ENCODE results near the gene SHLD1.
A peak's percentile ranks its signal among the peaks of the same experiment; 100 is the strongest.
"Not testable (repeated sequence)": the region's sequence is repeated elsewhere in the genome, so short reads cannot be mapped to it uniquely, and the experiment has no call there.

Gene SHLD1

GRCh38 chr20:5749952-5750779 lies at the start of gene SHLD1:
SHLD1 (plus strand) TSS chr20:5750401; CDS start chr20:5772866, 22,465 bp downstream.
- peak; percentile 59 to 73 for DNase-seq (ENCODE audit: low read depth in 2 of 2)

GRCh38 chr20:5702339-5702738 lies 47.9 kb upstream of the SHLD1 start:
- DNase-seq (ENCODE audit: low read depth in 2 of 2): not testable (repeated sequence)

GRCh38 chr20:5703681-5704101 lies 46.5 kb upstream of the SHLD1 start:
- DNase-seq (ENCODE audit: low read depth in 2 of 2): no peak

- no peak for DNase-seq (ENCODE audit: low read depth in 2 of 2)
These were observed 44.4 kb upstream of the SHLD1 start for GRCh38 chr20:5705827-5706226.

- DNase-seq (ENCODE audit: low read depth in 2 of 2): no peak
These were observed 43.4 kb upstream of the SHLD1 start for GRCh38 chr20:5706797-5707196.

- DNase-seq (ENCODE audit: low read depth in 2 of 2): no peak
These were observed 39.6 kb upstream of the SHLD1 start for GRCh38 chr20:5710551-5710950.

GRCh38 chr20:5714261-5715041 lies 35.8 kb upstream of the SHLD1 start:
- no peak for DNase-seq (ENCODE audit: low read depth in 2 of 2)

GRCh38 chr20:5715071-5715841 lies 34.9 kb upstream of the SHLD1 start:
- DNase-seq (ENCODE audit: low read depth in 2 of 2): no peak

GRCh38 chr20:5716953-5717352 lies 33.2 kb upstream of the SHLD1 start:
- DNase-seq (ENCODE audit: low read depth in 2 of 2): no peak

- no peak for DNase-seq (ENCODE audit: low read depth in 2 of 2)
These were observed 31.2 kb upstream of the SHLD1 start for GRCh38 chr20:5718896-5719595.

- DNase-seq (ENCODE audit: low read depth in 2 of 2): no peak
These were observed 30.3 kb upstream of the SHLD1 start for GRCh38 chr20:5719861-5720403.

- DNase-seq (ENCODE audit: low read depth in 2 of 2): no peak
These were observed 29.5 kb upstream of the SHLD1 start for GRCh38 chr20:5720696-5721095.

- DNase-seq (ENCODE audit: low read depth in 2 of 2): not testable (repeated sequence)
These were observed 28.8 kb upstream of the SHLD1 start for GRCh38 chr20:5721356-5721755.

GRCh38 chr20:5722927-5723326 lies 27.3 kb upstream of the SHLD1 start:
- no peak for DNase-seq (ENCODE audit: low read depth in 2 of 2)

GRCh38 chr20:5725183-5725463 lies 25.1 kb upstream of the SHLD1 start:
- DNase-seq (ENCODE audit: low read depth in 2 of 2): not testable (repeated sequence)

GRCh38 chr20:5727018-5727515 lies 23.1 kb upstream of the SHLD1 start:
- no peak for DNase-seq (ENCODE audit: low read depth in 2 of 2)

GRCh38 chr20:5729348-5729747 lies 20.9 kb upstream of the SHLD1 start:
- no peak for DNase-seq (ENCODE audit: low read depth in 2 of 2)

- no peak for DNase-seq (ENCODE audit: low read depth in 2 of 2)
These were observed 20.1 kb upstream of the SHLD1 start for GRCh38 chr20:5730131-5730530.

- no peak for DNase-seq (ENCODE audit: low read depth in 2 of 2)
These were observed 18.3 kb upstream of the SHLD1 start for GRCh38 chr20:5731753-5732366.

- no peak for DNase-seq (ENCODE audit: low read depth in 2 of 2)
These were observed 15.6 kb upstream of the SHLD1 start for GRCh38 chr20:5734602-5735001.

Data from stimulated activated CD8-positive, alpha-beta memory T cell treated with anti-CD3 and anti-CD28 coated beads, Interleukin-15, amount 100 ng/mL, for 48 hours (primary cell).